Ishikawa (cell line): ENCODE measurements around the gene FIGN.

Experiments
- CEBPB ChIP-seq: IDR thresholded peaks from 2 replicates; pipeline ENCODE4 v1.6.1; 2012
- EP300 ChIP-seq: IDR thresholded peaks from 2 replicates; pipeline ENCODE4 v1.6.1; 2012; ENCODE audit warnings: borderline replicate concordance
- FOXM1 ChIP-seq: IDR thresholded peaks from 2 replicates; pipeline ENCODE4 v1.6.1; 2012; ENCODE audit warnings: low read depth, borderline replicate concordance
- MAX ChIP-seq: IDR thresholded peaks from 2 replicates; pipeline ENCODE4 v1.6.1; 2012
- NFIC ChIP-seq: IDR thresholded peaks from 2 replicates; pipeline ENCODE4 v1.6.1; 2012
- RAD21 ChIP-seq: IDR thresholded peaks from 2 replicates; pipeline ENCODE4 v1.6.1; 2012; ENCODE audit warnings: low read depth
- TAF1 ChIP-seq: IDR thresholded peaks from 2 replicates; pipeline ENCODE4 v1.6.1; 2012; ENCODE audit warnings: low read depth, mild to moderate bottlenecking
- TCF12 ChIP-seq: IDR thresholded peaks from 2 replicates; pipeline ENCODE4 v1.6.1; 2012; ENCODE audit warnings: low read depth
- USF1 ChIP-seq: IDR thresholded peaks from 2 replicates; pipeline ENCODE4 v1.6.1; 2012
- YY1 ChIP-seq: IDR thresholded peaks from 2 replicates; pipeline ENCODE4 v1.6.1; 2012; ENCODE audit warnings: low read depth
- ZBTB7A ChIP-seq: IDR thresholded peaks from 2 replicates; pipeline ENCODE4 v1.6.1; 2012; ENCODE audit warnings: low read depth
- TF ChIP-seq, protein P1 (sequence below): IDR thresholded peaks from 2 replicates; pipeline ENCODE4 v1.6.1; 2012; ENCODE audit warnings: low read depth, mild to moderate bottlenecking

DNA sequence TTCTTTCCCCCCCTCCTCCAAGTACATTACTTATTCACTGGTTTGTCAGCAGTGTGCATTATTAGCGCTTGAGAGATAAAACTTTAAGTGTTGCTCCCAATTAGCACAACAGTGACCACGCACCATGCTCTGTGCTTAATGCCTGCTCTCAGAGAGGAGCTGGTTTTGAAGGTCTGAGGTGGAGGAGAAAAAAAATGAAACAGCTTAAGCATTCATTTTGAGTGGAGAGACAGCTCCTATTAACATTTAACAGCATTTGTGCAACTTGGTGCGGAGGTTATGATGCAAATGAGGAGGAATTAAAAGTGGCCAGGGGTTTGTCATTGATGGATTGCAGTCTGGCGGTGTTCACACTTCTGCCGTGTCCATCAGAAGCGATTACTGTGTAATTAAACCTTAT is 141.8 kb downstream of the FIGN start:
- TF ChIP-seq, protein P1, sequence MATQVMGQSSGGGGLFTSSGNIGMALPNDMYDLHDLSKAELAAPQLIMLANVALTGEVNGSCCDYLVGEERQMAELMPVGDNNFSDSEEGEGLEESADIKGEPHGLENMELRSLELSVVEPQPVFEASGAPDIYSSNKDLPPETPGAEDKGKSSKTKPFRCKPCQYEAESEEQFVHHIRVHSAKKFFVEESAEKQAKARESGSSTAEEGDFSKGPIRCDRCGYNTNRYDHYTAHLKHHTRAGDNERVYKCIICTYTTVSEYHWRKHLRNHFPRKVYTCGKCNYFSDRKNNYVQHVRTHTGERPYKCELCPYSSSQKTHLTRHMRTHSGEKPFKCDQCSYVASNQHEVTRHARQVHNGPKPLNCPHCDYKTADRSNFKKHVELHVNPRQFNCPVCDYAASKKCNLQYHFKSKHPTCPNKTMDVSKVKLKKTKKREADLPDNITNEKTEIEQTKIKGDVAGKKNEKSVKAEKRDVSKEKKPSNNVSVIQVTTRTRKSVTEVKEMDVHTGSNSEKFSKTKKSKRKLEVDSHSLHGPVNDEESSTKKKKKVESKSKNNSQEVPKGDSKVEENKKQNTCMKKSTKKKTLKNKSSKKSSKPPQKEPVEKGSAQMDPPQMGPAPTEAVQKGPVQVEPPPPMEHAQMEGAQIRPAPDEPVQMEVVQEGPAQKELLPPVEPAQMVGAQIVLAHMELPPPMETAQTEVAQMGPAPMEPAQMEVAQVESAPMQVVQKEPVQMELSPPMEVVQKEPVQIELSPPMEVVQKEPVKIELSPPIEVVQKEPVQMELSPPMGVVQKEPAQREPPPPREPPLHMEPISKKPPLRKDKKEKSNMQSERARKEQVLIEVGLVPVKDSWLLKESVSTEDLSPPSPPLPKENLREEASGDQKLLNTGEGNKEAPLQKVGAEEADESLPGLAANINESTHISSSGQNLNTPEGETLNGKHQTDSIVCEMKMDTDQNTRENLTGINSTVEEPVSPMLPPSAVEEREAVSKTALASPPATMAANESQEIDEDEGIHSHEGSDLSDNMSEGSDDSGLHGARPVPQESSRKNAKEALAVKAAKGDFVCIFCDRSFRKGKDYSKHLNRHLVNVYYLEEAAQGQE = no peak
- TF ChIP-seq EP300 (no peak), MAX (no peak), FOXM1 (no peak), CEBPB (no peak), YY1 (no peak), TCF12 (no peak), TAF1 (no peak), USF1 (no peak), RAD21 (no peak), NFIC (no peak), ZBTB7A (no peak)
